Measurements from ENCODE around the gene LCOR.

Gene LCOR

DNA sequence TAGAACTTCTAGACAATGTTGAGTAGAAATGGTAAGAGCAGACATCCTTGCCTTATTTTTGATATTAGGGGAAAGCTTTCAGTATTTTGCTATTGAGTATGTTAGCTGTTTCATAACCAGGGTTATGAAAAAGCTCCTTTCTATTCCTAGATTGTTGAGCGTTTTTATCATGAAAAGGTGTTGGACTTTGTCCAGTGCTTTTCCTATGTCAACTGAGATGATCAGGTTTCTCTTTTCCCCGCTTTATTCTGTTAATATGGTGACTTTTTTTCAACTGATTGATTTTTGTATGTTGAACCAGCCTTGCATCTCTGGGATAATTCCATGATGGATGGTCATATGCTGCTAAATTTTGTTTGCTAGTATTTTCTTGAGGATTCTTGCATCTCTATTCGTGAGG, 58.5 kb downstream of the LCOR start:
- DNase-seq, result no peak

GRCh38 chr10:96891840-96892239, 59.7 kb downstream of the LCOR start:
- DNase-seq, result no peak

DNA sequence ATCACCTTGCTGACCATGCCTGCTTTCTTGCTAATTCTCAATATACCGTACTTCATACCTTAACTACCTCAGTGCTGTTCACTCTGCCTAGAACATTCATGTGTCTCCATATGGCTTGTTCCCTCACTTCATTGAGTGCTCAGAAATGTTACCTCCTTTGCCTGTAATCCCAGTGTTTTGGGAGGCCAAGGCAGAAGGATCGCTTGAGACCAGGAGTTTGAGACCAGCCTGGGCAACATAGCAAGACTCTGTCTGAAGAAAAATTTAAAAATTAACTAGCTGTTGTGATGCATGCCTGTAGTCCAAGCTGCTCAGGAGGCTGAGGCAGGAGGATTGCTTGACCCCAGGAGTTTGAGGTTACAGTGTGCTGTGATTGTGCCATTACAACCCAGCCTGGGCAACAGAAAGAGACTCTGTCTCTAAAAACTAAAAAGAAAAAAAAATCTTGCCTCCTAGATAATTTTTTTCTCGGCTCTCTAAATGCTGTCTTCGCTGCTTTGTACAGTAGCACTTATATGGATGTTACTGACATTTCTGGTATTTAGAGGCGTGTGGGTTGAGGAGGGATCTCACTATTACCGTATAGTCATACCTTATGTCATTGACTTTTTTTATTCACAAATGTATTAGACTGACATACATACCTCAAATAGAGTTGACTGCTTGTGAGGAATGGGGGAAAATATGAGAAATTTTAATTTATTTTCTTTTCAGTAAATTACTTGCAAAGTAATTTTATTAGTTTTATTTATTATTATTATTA, 63.7 kb downstream of the LCOR start:
- DNase-seq, result no peak

GRCh38 chr10:96896884-96897589, 64.9 kb downstream of the LCOR start:
- no peak for DNase-seq

- DNase-seq, result no peak
These were observed 70.0 kb downstream of the LCOR start for GRCh38 chr10:96902117-96902516.

GRCh38 chr10:96902731-96903358, 70.7 kb downstream of the LCOR start:
- DNase-seq, result no peak

DNA sequence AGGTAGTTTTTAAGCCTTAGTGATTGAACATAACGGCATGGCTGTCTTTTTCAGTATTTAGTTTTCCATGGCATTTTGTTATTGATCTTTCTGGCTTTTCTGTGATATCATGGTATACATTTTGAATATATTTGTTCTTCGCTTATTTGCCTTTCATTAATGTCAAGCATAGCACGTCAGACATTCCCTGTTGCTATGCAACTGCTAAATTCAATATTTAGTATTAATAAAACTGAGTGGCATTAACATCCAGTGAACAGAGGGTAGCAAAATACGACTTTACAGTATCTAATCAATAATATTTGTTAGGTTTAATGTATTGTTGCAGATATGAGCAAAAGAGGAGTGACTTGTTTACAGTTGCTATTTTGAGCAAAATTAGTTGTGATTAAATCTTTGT, 72.5 kb downstream of the LCOR start:
- no peak for DNase-seq

DNA sequence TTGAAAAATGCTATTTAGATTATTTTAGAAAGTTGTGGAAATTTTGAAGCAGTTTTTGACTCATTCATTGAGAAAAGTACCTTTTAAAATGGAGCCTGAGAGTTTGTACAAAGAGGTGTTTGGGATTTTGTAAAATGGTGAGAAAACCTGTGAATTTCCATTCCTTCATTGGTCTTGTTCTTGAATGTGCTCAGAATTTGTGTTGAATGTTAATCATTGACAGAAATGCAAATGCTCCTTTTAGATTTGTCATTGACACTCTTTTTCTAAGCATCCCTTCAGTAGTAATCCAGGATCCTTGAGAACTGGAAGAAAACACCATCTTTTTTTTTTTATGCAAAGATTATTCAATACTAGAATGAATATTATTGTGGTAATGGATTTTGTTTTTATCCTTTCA, 74.8 kb downstream of the LCOR start:
- DNase-seq, result no peak

DNA sequence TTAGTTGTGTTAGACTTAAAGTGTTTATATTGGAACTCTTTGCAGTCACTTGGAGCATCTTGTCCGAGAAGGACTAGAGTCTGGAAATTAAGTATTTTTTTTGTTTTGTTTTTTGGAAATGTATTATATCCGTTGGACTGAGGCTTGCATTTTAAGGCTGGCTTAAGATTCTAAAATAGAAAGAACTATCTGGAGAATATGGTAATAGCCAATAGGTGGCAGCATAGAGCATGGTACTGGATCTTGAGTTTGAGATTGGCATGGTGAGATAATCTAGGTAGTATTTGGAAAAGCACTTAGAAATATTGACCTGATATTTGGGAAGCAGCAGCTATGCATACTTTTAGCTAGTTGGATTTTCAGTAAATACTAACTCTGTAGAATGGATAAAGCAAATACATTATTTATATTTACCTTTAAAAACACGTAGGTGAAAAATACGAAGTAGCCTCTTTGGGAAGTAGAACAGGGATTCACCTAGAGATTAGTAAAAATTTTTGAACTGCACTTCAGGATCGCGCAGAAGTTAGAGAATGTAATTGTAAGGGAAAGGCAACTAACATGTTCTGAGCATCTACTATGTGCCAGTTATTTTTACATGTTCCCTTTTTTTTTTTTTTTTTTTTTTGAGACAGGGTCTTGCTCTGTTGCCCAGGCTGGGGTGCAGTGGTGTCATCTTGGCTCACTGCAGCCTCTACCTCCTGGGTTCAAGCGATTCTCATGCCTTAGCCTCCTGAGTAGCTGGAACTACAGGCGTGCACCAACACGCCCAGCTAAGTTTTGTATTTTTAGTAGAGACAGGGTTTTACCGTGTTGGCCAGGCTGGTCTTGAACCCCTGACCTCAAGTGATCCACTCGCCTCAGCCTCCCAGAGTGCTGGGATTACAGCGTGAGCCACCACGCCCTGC, 78.6 kb downstream of the LCOR start:
- no peak for DNase-seq

DNA sequence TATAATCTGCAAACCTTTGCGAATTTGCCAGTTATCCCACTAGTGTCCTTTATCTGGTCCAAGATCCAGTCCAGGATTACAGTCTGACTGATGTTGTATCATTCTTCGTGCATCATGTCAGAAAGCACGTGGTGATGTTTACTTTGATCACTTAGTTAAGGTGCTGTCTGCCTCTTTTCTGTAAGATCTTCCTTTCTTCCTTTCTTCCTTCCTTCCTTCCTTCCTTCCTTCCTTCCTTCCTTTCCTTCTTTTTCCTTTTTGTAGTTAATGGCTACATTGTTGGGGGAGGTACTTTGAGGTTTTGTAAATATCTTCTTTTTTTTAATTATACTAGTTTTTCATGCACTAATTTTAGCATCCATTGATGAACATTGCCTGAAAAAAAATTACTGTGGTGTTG, 80.3 kb downstream of the LCOR start:
- no peak for DNase-seq

- no peak for DNase-seq
These were observed 81.8 kb downstream of the LCOR start for GRCh38 chr10:96913906-96914305.

GRCh38 chr10:96917628-96918027, 85.5 kb downstream of the LCOR start:
- no peak for DNase-seq

GRCh38 chr10:96918214-96919002, 86.3 kb downstream of the LCOR start:
- DNase-seq, result no peak

GRCh38 chr10:96919785-96920430, 87.8 kb downstream of the LCOR start:
- no peak for DNase-seq

GRCh38 chr10:96921655-96922054, 89.6 kb downstream of the LCOR start:
- no peak for DNase-seq

- DNase-seq, result no peak
These were observed 91.2 kb downstream of the LCOR start for GRCh38 chr10:96922978-96923948.

DNA sequence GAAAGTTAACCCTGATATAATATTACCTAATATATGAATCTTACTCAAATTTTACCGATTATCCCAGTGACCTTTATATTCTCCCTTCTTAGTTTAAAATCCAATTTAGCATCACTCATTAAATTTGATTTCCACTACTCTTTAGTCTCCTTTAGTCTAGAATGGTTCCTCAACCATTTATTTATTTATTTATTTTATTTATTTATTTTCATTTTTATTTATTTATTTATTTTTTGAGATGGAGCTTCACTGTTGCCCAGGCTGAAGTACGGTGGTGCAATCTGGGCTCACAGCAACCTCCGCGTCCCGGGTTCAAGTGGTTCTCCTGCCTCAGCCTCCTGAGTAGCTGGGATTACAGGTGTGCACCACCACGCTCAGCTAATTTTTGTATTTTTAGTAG, 92.8 kb downstream of the LCOR start:
- no peak for DNase-seq

- DNase-seq, result no peak
These were observed 98.4 kb downstream of the LCOR start for GRCh38 chr10:96930469-96930868.

GRCh38 chr10:96935148-96935547, 103.0 kb downstream of the LCOR start:
- no peak for DNase-seq

DNA sequence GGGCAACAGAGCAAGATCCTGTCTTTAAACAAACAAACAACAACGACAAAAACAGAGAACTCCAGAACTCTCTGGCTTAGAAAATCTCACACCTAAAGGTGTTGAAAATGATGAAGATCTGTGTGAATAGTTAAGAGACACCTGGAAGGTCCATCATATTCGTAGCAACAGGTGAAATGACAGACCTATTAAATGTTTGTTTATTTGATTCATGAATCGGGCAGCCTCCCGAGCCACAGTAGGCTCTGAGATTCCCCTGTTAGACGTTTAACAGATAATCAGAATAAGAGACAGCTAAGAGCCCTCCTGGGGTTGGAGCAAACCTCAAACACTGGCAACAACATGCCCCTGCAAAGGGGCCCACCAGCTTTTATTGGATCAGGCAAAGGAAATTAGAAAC, 103.7 kb downstream of the LCOR start:
- DNase-seq, result no peak
